ENCODE data around the gene LY6G5B. TPM values are rescaled to one million over a fixed set of nuclear protein-coding genes. Genes with fewer than 3 reads are reported as not detected.

LY6G5B gene
- total RNA-seq, 1 experiment from 2014 or later = 2.8 TPM

GRCh38 chr6:31662124-31662723 lies 7.6 kb upstream of the LY6G5B start:
- no peak for DNase-seq (ENCODE audit: extremely low read depth, low read depth)

GRCh38 chr6:31663126-31663960 lies 6.4 kb upstream of the LY6G5B start:
- no peak for DNase-seq (ENCODE audit: extremely low read depth, low read depth)

GRCh38 chr6:31663961-31664789 lies 5.6 kb upstream of the LY6G5B start:
- DNase-seq (ENCODE audit: extremely low read depth, low read depth) = no peak

- DNase-seq (ENCODE audit: extremely low read depth, low read depth) = peak; percentile 88
Measured at GRCh38 chr6:31664790-31665500, 4.8 kb upstream of the LY6G5B start, which contains the start of gene GPANK1. GPANK1 (minus strand) TSS chr6:31664997; CDS start chr6:31664478, 519 bp downstream.

GRCh38 chr6:31665501-31666336 lies 4.1 kb upstream of the LY6G5B start, which contains the start of gene CSNK2B:
CSNK2B (plus strand) TSS chr6:31666080; CDS start chr6:31666832, 752 bp downstream.
- DNase-seq (ENCODE audit: extremely low read depth, low read depth) = peak; percentile 93

- DNase-seq (ENCODE audit: extremely low read depth, low read depth) = no peak
Measured at GRCh38 chr6:31666337-31666965, 3.3 kb upstream of the LY6G5B start.

GRCh38 chr6:31676322-31676903 lies 6.6 kb downstream of the LY6G5B start:
- no peak for DNase-seq (ENCODE audit: extremely low read depth, low read depth)

- DNase-seq (ENCODE audit: extremely low read depth, low read depth) = no peak
Measured at GRCh38 chr6:31676904-31677303, 7.1 kb downstream of the LY6G5B start.

- no peak for DNase-seq (ENCODE audit: extremely low read depth, low read depth)
Measured at GRCh38 chr6:31677955-31678354, 8.2 kb downstream of the LY6G5B start.

GRCh38 chr6:31680226-31681134 lies 10.7 kb downstream of the LY6G5B start, which contains the start of gene LY6G5C:
LY6G5C (minus strand) TSS chr6:31681067; CDS start chr6:31680373, 694 bp downstream.
- DNase-seq (ENCODE audit: extremely low read depth, low read depth) = peak; percentile 55

- no peak for DNase-seq (ENCODE audit: extremely low read depth, low read depth)
Measured at GRCh38 chr6:31681135-31681671, 11.4 kb downstream of the LY6G5B start.

- DNase-seq (ENCODE audit: extremely low read depth, low read depth) = no peak
Measured at GRCh38 chr6:31683591-31683990, 13.8 kb downstream of the LY6G5B start.

- no peak for DNase-seq (ENCODE audit: extremely low read depth, low read depth)
Measured at GRCh38 chr6:31686483-31686882, 16.7 kb downstream of the LY6G5B start.

- DNase-seq (ENCODE audit: extremely low read depth, low read depth) = no peak
Measured at GRCh38 chr6:31687321-31687720, 17.5 kb downstream of the LY6G5B start.

- DNase-seq (ENCODE audit: extremely low read depth, low read depth) = no peak
Measured at GRCh38 chr6:31687860-31688693, 18.3 kb downstream of the LY6G5B start.

All from NCI-H460 (cell line).